H1 (cell line): Measurements from ENCODE around the gene DCDC1. TPM values are rescaled to one million over a fixed set of nuclear protein-coding genes. Genes with fewer than 3 reads are reported as not detected.

Source experiments
- CBX5 ChIP-seq: fragments of 300-800, 300-1000 bp; sonication (generic); IDR thresholded peaks from 2 replicates; pipeline ENCODE4 v1.7.1; 2016; ENCODE audit warnings: antibody characterized with exemption, low read length, low read depth
- CHD7 ChIP-seq: fragments of 300-600 bp; sonication (generic); IDR thresholded peaks from 2 replicates; pipeline ENCODE4 v1.7.1; 2012; ENCODE audit warnings: low read length, moderate library complexity, mild to moderate bottlenecking, inconsistent platforms; ENCODE audit not compliant: insufficient replicate concordance
- CTCF ChIP-seq, 3 experiments: IDR thresholded peaks; 1 replicate in 2 of 3; 2 replicates in 1 of 3; pipeline versions ENCODE4 v1.5.1 to v1.6.1; 2011; ENCODE audit warnings: low read length in 3 of 3, mild to moderate bottlenecking in 3 of 3, inconsistent platforms in 2 of 3, low read depth in 1 of 3, moderate library complexity in 1 of 3; ENCODE audit not compliant: insufficient read depth in 1 of 3; ENCODE audit errors: control extremely low read depth in 1 of 3
- MAX ChIP-seq: IDR thresholded peaks from 2 replicates; pipeline ENCODE4 v1.6.1; 2012; ENCODE audit warnings: inconsistent platforms
- YY1 ChIP-seq: IDR thresholded peaks from 2 replicates; pipeline ENCODE4 v1.6.1; 2011; ENCODE audit warnings: low read depth, mild to moderate bottlenecking, low read length
- polyA plus RNA-seq, 7 experiments: library from polyadenylated mRNA; depleted of rRNA in 3 of 7; stranded (reverse) in 5 of 7; unstranded in 2 of 7; fragments of >200 nt in 5 of 7; fragments of 200-250 nt in 2 of 7; gene quantifications; 1 replicate in 5 of 7; 2 replicates in 1 of 7; 4 replicates in 1 of 7; pipeline versions ENCODE4 v1.2.1 to v1.2.3, GENCODE V29; 2011 to 2013; ENCODE audit warnings: missing spikeins in 2 of 7, mixed read lengths in 2 of 7
- total RNA-seq: library from RNA; stranded (reverse); fragmentation: NEBNext Ultra II Directional; extraction: Animal tissue kit (Norgen Biotek cat#: 25700); gene quantifications from 2 replicates; pipeline ENCODE4 v1.2.1, GENCODE V29; 2021

Gene DCDC1
- total and polyA plus RNA-seq, 2 of the 8 experiments (the other 6 are each of a cell fraction or from before 2014, with no cell fraction given) = 0.15 to 0.56 TPM

GRCh38 chr11:30984827-30985226 lies 384.7 kb downstream of the DCDC1 start (continued):
- TF ChIP-seq CHD7 (no peak), CBX5 (no peak), MAX (no peak), YY1 (no peak), CTCF (IDR thresholded peaks at IDR 0.05; ENCODE audit: control extremely low read depth in 1 of 3, insufficient read depth in 1 of 3, low read depth in 1 of 3, low read length in 3 of 3) (no peak)
